Measurements from ENCODE around the gene LMF1.

GRCh38 chr16:851209-851810, 119.5 kb downstream of the LMF1 start:
- TF ChIP-seq EZH2 (IDR thresholded peaks at IDR 0.05; ENCODE audit: low read length) (no peak), CTCF (optimal IDR thresholded peaks at IDR 0.05 in 1 of 3, IDR thresholded peaks at IDR 0.05 in 1 of 3, conservative IDR thresholded peaks at IDR 0.05 in 1 of 3; ENCODE audit: extremely low read depth in 1 of 3, insufficient read depth in 2 of 3, low read length in 3 of 3) (no peak)

Data from keratinocyte (primary cell).